ENCODE data around the gene KNTC1.

The KNTC1 gene

DNA sequence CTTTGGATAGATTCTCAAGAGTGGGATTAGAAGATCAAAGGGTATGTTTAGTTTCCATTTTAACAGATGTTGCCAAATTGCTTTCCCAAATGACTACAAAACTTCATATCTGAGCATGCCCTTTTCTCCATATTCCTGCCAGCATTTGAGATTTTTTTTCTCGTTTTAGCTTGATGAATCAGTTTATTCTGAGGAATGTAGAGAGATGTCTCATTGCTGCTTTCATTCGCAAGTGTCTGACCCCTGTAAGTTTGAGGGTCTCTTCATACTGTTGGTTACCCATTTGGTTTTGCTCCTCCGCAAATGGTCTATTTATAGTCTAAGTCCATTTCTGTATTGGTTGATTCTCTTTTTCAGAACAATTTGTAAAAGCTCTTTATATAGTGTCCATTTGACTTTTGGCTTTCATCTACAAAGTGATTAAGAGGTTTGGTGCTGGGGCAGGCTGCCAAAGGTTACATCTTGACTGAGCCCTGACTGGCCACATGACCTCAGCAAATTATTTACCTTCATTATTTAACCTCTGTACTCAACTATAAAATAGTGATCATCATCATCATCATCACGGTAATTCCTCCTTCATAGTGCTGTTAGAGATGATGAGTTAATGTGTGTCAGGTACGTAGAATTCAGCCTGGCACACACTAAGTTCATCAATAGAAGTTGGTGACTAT lies 142.5 kb downstream of the KNTC1 start:
- H3K9ac ChIP-seq (ENCODE audit: low read length in 2 of 2) = no peak overlapping the region
- no peak overlapping the region for H3K4me3 ChIP-seq (ENCODE audit: low read length in 2 of 2)
- H3K36me3 ChIP-seq (ENCODE audit: control insufficient read depth in 2 of 2, insufficient read depth in 2 of 2, low read length in 2 of 2) = no peaks in the 10 kb centered on the region
- H3K4me1 ChIP-seq (ENCODE audit: control insufficient read depth, insufficient read depth, low read length) = no peaks in the 10 kb centered on the region
- H3K27ac ChIP-seq (ENCODE audit: low read length) = no peak overlapping the region
- peaks cover 0 to 2% of the 10 kb centered on the region in 2 donors for H3K27me3 ChIP-seq (ENCODE audit: control insufficient read depth in 1 of 2, insufficient read depth in 2 of 2, low read length in 2 of 2)
- H3K9me3 ChIP-seq (ENCODE audit: control insufficient read depth in 2 of 2, low read length in 2 of 2) = no peaks in the 10 kb centered on the region

DNA sequence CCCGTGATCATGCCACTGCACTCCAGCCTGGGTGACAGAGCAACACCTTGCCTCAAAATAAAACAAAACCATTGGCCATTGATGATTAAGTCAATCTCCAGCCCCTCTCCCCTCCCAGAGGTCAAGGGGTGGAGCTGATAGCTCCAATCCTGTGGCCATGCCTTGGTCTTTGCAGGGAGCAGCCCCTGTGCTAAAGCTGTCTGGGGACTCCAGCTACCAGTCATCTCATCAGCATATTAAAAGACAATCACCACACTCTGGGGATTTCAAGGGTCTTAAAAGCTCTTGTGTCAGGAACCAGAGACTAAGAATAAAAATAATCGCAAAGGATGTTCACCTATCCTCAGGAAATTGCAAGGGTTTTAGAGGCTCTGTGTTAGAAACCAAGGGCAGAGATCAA lies 145.5 kb downstream of the KNTC1 start:
- H3K27ac ChIP-seq (ENCODE audit: low read length) = no peak overlapping the region
- peaks cover 0 to 2% of the 10 kb centered on the region in 2 donors for H3K27me3 ChIP-seq (ENCODE audit: control insufficient read depth in 1 of 2, insufficient read depth in 2 of 2, low read length in 2 of 2)
- no peak overlapping the region for H3K9ac ChIP-seq (ENCODE audit: low read length in 2 of 2)
- no peaks in the 10 kb centered on the region for H3K36me3 ChIP-seq (ENCODE audit: control insufficient read depth in 2 of 2, insufficient read depth in 2 of 2, low read length in 2 of 2)
- no peaks in the 10 kb centered on the region for H3K4me1 ChIP-seq (ENCODE audit: control insufficient read depth, insufficient read depth, low read length)
- no peaks in the 10 kb centered on the region for H3K9me3 ChIP-seq (ENCODE audit: control insufficient read depth in 2 of 2, low read length in 2 of 2)
- no peak overlapping the region for H3K4me3 ChIP-seq (ENCODE audit: low read length in 2 of 2)
